DMS53 treated with DMSO at 0.1 percent for 48 hours (cell line): Measurements from ENCODE around the gene RAP1A.
"Not testable (repeated sequence)": the region's sequence is repeated elsewhere in the genome, so short reads cannot be mapped to it uniquely, and the experiment has no call there.

Experiments used
- DNase-seq: peaks from one replicate; lab custom pipeline; 2025; ENCODE audit not compliant: unreplicated experiment; lab: John Stamatoyannopoulos, UW

Gene RAP1A

GRCh38 chr1:111664652-111665051 lies 45.1 kb downstream of the RAP1A start:
- no peak for DNase-seq

- DNase-seq: no peak
Observed at GRCh38 chr1:111665497-111665896, 45.9 kb downstream of the RAP1A start.

- DNase-seq: no peak
Observed at GRCh38 chr1:111666828-111667227, 47.2 kb downstream of the RAP1A start.

GRCh38 chr1:111669268-111669667 lies 49.7 kb downstream of the RAP1A start:
- no peak for DNase-seq

- DNase-seq: no peak
Observed at GRCh38 chr1:111671852-111672251, 52.3 kb downstream of the RAP1A start.

- DNase-seq: no peak
Observed at GRCh38 chr1:111672331-111672730, 52.7 kb downstream of the RAP1A start.

GRCh38 chr1:111677604-111678003 lies 58.0 kb downstream of the RAP1A start:
- no peak for DNase-seq

GRCh38 chr1:111679541-111679940 lies 60.0 kb downstream of the RAP1A start:
- no peak for DNase-seq

GRCh38 chr1:111680212-111680800 lies 60.7 kb downstream of the RAP1A start:
- not testable (repeated sequence) for DNase-seq

GRCh38 chr1:111685293-111686153 lies 65.9 kb downstream of the RAP1A start:
- DNase-seq: not testable (repeated sequence)

GRCh38 chr1:111690306-111690617 lies 70.7 kb downstream of the RAP1A start:
- DNase-seq: no peak

GRCh38 chr1:111691886-111692285 lies 72.3 kb downstream of the RAP1A start:
- DNase-seq: no peak

GRCh38 chr1:111695801-111696200 lies 76.2 kb downstream of the RAP1A start:
- DNase-seq: no peak

GRCh38 chr1:111696330-111696729 lies 76.7 kb downstream of the RAP1A start:
- DNase-seq: no peak

- no peak for DNase-seq
Observed at GRCh38 chr1:111699268-111699667, 79.7 kb downstream of the RAP1A start.

- no peak for DNase-seq
Observed at GRCh38 chr1:111702504-111703050, 83.0 kb downstream of the RAP1A start.

- no peak for DNase-seq
Observed at GRCh38 chr1:111704240-111704639, 84.7 kb downstream of the RAP1A start.

- DNase-seq: no peak
Observed at GRCh38 chr1:111704776-111705175, 85.2 kb downstream of the RAP1A start.

GRCh38 chr1:111705841-111706240 lies 86.3 kb downstream of the RAP1A start:
- DNase-seq: no peak

- no peak for DNase-seq
Observed at GRCh38 chr1:111706921-111707320, 87.3 kb downstream of the RAP1A start.

GRCh38 chr1:111707906-111708305 lies 88.3 kb downstream of the RAP1A start:
- DNase-seq: no peak

- DNase-seq: no peak
Observed at GRCh38 chr1:111709986-111710385, 90.4 kb downstream of the RAP1A start.
